Uterus (tissue), 2 donors: ENCODE measurements around the gene FIBIN.

Source experiments
- CTCF ChIP-seq, 4 experiments: fragments of 200-600 bp in 2 of 4; fragments of 450-650 bp in 2 of 4; sonication (generic) in 2 of 4; IDR thresholded peaks; one replicate each; pipeline ENCODE4 v1.5.1; 2016 to 2019; ENCODE audit warnings: antibody characterized with exemption in 4 of 4, mild to moderate bottlenecking in 2 of 4, moderate library complexity in 1 of 4
- POLR2A ChIP-seq, 2 donors: fragments of 450-650 bp; IDR thresholded peaks; one replicate each; pipeline ENCODE4 v1.6.1; 2016; ENCODE audit warnings: antibody characterized with exemption in 2 of 2, mild to moderate bottlenecking in 1 of 2, moderate library complexity in 1 of 2

DNA sequence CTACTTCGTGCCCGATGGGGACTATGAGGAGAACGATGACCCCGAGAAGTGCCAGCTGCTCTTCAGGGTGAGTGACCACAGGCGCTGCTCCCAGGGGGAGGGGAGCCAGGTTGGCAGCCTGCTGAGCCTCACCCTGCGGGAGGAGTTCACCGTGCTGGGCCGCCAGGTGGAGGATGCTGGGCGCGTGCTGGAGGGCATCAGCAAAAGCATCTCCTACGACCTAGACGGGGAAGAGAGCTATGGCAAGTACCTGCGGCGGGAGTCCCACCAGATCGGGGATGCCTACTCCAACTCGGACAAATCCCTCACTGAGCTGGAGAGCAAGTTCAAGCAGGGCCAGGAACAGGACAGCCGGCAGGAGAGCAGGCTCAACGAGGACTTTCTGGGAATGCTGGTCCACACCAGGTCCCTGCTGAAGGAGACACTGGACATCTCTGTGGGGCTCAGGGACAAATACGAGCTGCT is 751 bp downstream of the FIBIN start:
- TF ChIP-seq CTCF (IDR thresholded peaks at IDR 0.05) (no peak), POLR2A (IDR thresholded peaks at IDR 0.05) (no peak)
